Left lung (tissue), 10 donors: Measurements from ENCODE around the gene DIAPH2. TPM values are rescaled to one million over a fixed set of nuclear protein-coding genes. Genes with fewer than 3 reads are reported as not detected.

Experiments
- ATAC-seq: fragments of 200-7000 bp; cut with Tn5 transposase; one replicate; pipeline ENCODE4 v1.9.1; 2020; ENCODE audit warnings: moderate library complexity
- DNase-seq, 4 donors: peaks; one replicate each; pipeline ENCODE4 v3.0.0-alpha.2; 2013 to 2020
- H3K27ac ChIP-seq, 2 donors: fragments of 200-600 bp; sonication (generic) in 1 of 2; one replicate each; pipeline versions ENCODE4 v1.5.0 to v1.8.0; 2020 to 2021
- H3K27me3 ChIP-seq, 2 donors: fragments of 200-600 bp; sonication (generic) in 1 of 2; one replicate each; pipeline versions ENCODE4 v1.5.0 to v1.8.0; 2020 to 2021
- H3K36me3 ChIP-seq, 2 donors: fragments of 200-600 bp; sonication (generic) in 1 of 2; one replicate each; pipeline versions ENCODE4 v1.5.0 to v1.8.0; 2020 to 2021
- H3K4me1 ChIP-seq, 2 donors: fragments of 200-600 bp; one replicate each; pipeline ENCODE4 v1.8.0; 2021
- H3K4me3 ChIP-seq, 2 donors: fragments of 200-600 bp; sonication (generic) in 1 of 2; one replicate each; pipeline versions ENCODE4 v1.5.0 to v1.8.0; 2020 to 2021; ENCODE audit warnings: mild to moderate bottlenecking in 1 of 2
- H3K9me3 ChIP-seq, 2 donors: fragments of 200-600 bp; sonication (generic) in 1 of 2; one replicate each; pipeline versions ENCODE4 v1.5.0 to v1.8.0; 2020 to 2021
- CTCF ChIP-seq, 2 donors: fragments of 200-600 bp; sonication (generic) in 1 of 2; IDR thresholded peaks; one replicate each; pipeline versions ENCODE4 v1.5.0 to v1.8.0; 2021; ENCODE audit warnings: antibody characterized with exemption in 2 of 2
- intact Hi-C, 2 donors: fragments of 100-400 bp; cut with DNase I; formaldehyde crosslinking; loops; one replicate each; pipeline versions ENCODE4 v1.11.2 to v1.14.2; 2022
- polyA plus RNA-seq, 6 donors: library from polyadenylated mRNA; unstranded; fragments of 120-200 nt; gene quantifications; one replicate each; pipeline ENCODE4 v1.2.1, GENCODE V29; 2013; ENCODE audit not compliant: insufficient read length in 6 of 6
- total RNA-seq, 2 donors: library from RNA; stranded (reverse); fragmentation: NEBNext Ultra II Directional; extraction: Animal tissue kit (Norgen Biotek cat#: 25700); gene quantifications; one replicate each; pipeline ENCODE4 v1.2.1, GENCODE V29; 2021
- donor health status: DM: no; HTN: yes; CAD: no.
- donor health status: DM: no; HTN: no; CAD: no.

DIAPH2 gene
- total and polyA plus RNA-seq, 8 donors, result 14.6 to 34.1 (median 16.4) TPM

- Histone ChIP-seq H3K27ac (no peak overlapping the region), H3K9me3 (no peaks in the 10 kb centered on the region), H3K4me3 (no peak overlapping the region), H3K36me3 (no peaks in the 10 kb centered on the region), H3K4me1 (no peaks in the 10 kb centered on the region), H3K27me3 (no peaks in the 10 kb centered on the region)
- no peak for TF ChIP-seq CTCF (IDR thresholded peaks at IDR 0.05)
- intact Hi-C loops, result no loop called here
- no peak for ATAC-seq
- DNase-seq, result no peak
These were observed 342.8 kb downstream of the DIAPH2 start for GRCh38 chrX:97027384-97027922.

GRCh38 chrX:97030463-97030862 lies 345.8 kb downstream of the DIAPH2 start:
- intact Hi-C loops, result no loop called here
- Histone ChIP-seq H3K4me3 (no peak overlapping the region), H3K27me3 (no peaks in the 10 kb centered on the region), H3K4me1 (no peaks in the 10 kb centered on the region), H3K27ac (no peak overlapping the region), H3K36me3 (no peaks in the 10 kb centered on the region), H3K9me3 (no peaks in the 10 kb centered on the region)
- ATAC-seq, result no peak
- DNase-seq, result no peak
- TF ChIP-seq CTCF (IDR thresholded peaks at IDR 0.05), result no peak

GRCh38 chrX:97030947-97031346 lies 346.3 kb downstream of the DIAPH2 start:
- no peak overlapping the region for H3K4me3 ChIP-seq
- H3K27me3 ChIP-seq, result no peaks in the 10 kb centered on the region
- TF ChIP-seq CTCF (IDR thresholded peaks at IDR 0.05), result no peak
- ATAC-seq (no peak), DNase-seq (no peak)
- intact Hi-C loops, result no loop called here
- H3K27ac ChIP-seq, result no peak overlapping the region
- H3K36me3 ChIP-seq, result no peaks in the 10 kb centered on the region
- H3K4me1 ChIP-seq, result no peaks in the 10 kb centered on the region
- H3K9me3 ChIP-seq, result no peaks in the 10 kb centered on the region

GRCh38 chrX:97039363-97040029 lies 354.9 kb downstream of the DIAPH2 start:
- Histone ChIP-seq H3K4me3 (no peak overlapping the region), H3K27ac (no peak overlapping the region), H3K27me3 (no peaks in the 10 kb centered on the region), H3K9me3 (no peaks in the 10 kb centered on the region), H3K4me1 (no peaks in the 10 kb centered on the region), H3K36me3 (no peaks in the 10 kb centered on the region)
- no peak for ATAC-seq
- DNase-seq, result peak in 1 of 4 donors; percentile 23
- no peak for TF ChIP-seq CTCF (IDR thresholded peaks at IDR 0.05)
- intact Hi-C loops, result no loop called here

- no peak for TF ChIP-seq CTCF (IDR thresholded peaks at IDR 0.05)
- no peak for DNase-seq
- H3K9me3 ChIP-seq, result no peaks in the 10 kb centered on the region
- no peaks in the 10 kb centered on the region for H3K4me1 ChIP-seq
- intact Hi-C loops, result no loop called here
- H3K36me3 ChIP-seq, result no peaks in the 10 kb centered on the region
- peaks cover 0 to 4% of the 10 kb centered on the region in 2 donors for H3K27me3 ChIP-seq
- no peak overlapping the region for H3K27ac ChIP-seq
- no peak overlapping the region for H3K4me3 ChIP-seq
- no peak for ATAC-seq
These were observed 360.8 kb downstream of the DIAPH2 start for GRCh38 chrX:97045470-97045869.
